ENCODE data around the gene SFTPD.
"Not testable (repeated sequence)": the region's sequence is repeated elsewhere in the genome, so short reads cannot be mapped to it uniquely, and the experiment has no call there.

Gene SFTPD

DNA sequence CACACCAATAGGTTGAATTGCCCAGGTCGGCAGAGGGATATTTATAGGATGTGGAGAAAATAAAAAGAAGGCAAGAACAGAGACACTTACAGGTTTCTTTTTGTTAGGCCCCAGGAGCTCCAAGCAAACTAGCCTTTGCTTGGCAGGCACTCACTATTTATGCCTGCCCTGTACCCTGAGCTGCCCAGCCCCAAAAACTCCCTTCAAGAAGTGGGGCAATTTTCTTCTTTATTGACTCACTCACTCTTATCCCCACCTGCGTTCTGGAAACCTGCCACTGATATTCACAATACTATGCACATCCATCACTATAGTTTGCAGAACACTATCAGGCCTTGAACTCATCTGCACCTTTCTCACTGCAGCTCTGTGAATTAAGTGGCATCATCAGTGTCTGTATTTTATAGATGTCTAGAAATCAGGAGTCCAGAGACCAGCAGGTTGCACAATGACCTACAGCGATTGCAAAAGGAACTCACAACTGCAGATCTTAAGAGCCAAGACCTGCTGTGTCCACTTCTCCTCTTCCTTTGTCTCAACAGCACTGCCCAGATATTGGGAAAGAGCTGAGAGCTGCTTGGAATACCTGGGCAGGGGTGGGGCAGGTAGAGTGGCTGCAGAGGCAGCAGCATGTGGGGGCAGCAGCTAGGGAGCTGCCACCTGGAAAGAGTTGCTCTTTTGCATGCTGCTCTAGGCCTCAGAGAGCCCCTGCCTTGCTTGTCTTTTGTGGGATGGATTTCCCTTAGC is at the start of gene SFTPD:
Gene SFTPD, minus strand, starts transcription at position 130 of the 747 bp plus-strand sequence. CDS start 2,446 bp downstream, outside the sequence.
- H3K9me3 ChIP-seq (ENCODE audit: control insufficient read depth in 5 of 5, low read length in 5 of 5) = peaks cover 6 to 29% (median 24%) of the 10 kb centered on the region in 5 donors
- no peak within 1 kb of the TSS for H3K9ac ChIP-seq (ENCODE audit: low read length in 5 of 5)
- H3K4me3 ChIP-seq (ENCODE audit: low read depth in 1 of 5, low read length in 5 of 5) = no peak within 1 kb of the TSS
- H3K27ac ChIP-seq (ENCODE audit: low read depth, low read length) = no peak within 1 kb of the TSS
- no peaks in the 10 kb centered on the region for H3K36me3 ChIP-seq (ENCODE audit: control insufficient read depth in 5 of 5, insufficient read depth in 5 of 5, low read length in 5 of 5)
- H3K27me3 ChIP-seq (ENCODE audit: control insufficient read depth in 5 of 5, insufficient read depth in 4 of 5, low read length in 5 of 5) = peaks cover 0 to 14% (median 3%) of the 10 kb centered on the region in 5 donors
- peaks cover 0 to 4% (median 0%) of the 10 kb centered on the region in 5 donors for H3K4me1 ChIP-seq (ENCODE audit: control insufficient read depth in 5 of 5, insufficient read depth in 5 of 5, low read length in 5 of 5)

DNA sequence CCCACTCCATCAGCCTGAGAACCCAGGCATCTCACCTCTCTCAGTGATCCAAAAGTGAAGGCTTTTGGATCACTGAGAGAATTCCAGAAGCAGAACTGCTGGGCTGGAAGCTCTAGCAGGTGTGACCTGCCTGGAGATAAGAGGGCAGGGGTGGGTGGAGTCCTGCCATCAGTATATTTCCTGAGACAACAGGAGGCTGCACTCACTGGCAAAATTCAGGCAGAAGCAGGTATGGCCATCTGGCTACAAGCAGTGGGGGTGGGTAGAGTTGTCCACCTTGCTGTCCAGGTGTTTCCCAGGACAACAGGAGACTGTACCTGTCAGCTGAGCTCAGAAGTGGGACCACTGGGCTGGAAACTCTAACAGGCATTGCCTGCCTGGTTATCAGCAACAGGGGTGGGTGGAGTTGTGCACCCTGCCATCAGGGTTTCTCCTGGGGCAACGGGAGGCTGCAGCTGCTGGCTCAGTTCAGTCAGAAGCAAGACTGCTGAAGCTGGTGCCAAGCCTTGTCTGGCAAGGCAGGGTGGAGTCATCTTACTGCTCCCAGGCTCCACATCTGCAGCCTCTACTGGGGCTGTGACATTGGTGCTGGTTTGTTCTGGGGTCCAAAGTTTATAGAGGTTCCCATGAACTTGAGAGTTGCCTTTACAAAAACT is 47.2 kb upstream of the SFTPD start:
- Histone ChIP-seq H3K27me3 (ENCODE audit: control insufficient read depth in 5 of 5, insufficient read depth in 4 of 5, low read length in 5 of 5) (peaks cover 0 to 3% (median 0%) of the 10 kb centered on the region in 5 donors), H3K9ac (ENCODE audit: low read length in 5 of 5) (no peak overlapping the region), H3K4me1 (ENCODE audit: control insufficient read depth in 5 of 5, insufficient read depth in 5 of 5, low read length in 5 of 5) (no peaks in the 10 kb centered on the region), H3K9me3 (ENCODE audit: control insufficient read depth in 5 of 5, low read length in 5 of 5) (peaks cover 0 to 9% (median 0%) of the 10 kb centered on the region in 5 donors), H3K36me3 (ENCODE audit: control insufficient read depth in 5 of 5, insufficient read depth in 5 of 5, low read length in 5 of 5) (no peaks in the 10 kb centered on the region), H3K4me3 (ENCODE audit: low read depth in 1 of 5, low read length in 5 of 5) (no peak overlapping the region), H3K27ac (ENCODE audit: low read depth, low read length) (no peak overlapping the region)

GRCh38 chr10:79994556-79994955 is 45.7 kb upstream of the SFTPD start:
- H3K36me3 ChIP-seq (ENCODE audit: control insufficient read depth in 5 of 5, insufficient read depth in 5 of 5, low read length in 5 of 5) = no peaks in the 10 kb centered on the region
- H3K4me1 ChIP-seq (ENCODE audit: control insufficient read depth in 5 of 5, insufficient read depth in 5 of 5, low read length in 5 of 5) = no peaks in the 10 kb centered on the region
- H3K27ac ChIP-seq (ENCODE audit: low read depth, low read length) = no peak overlapping the region
- peaks cover 0 to 13% (median 6%) of the 10 kb centered on the region in 5 donors for H3K9me3 ChIP-seq (ENCODE audit: control insufficient read depth in 5 of 5, low read length in 5 of 5)
- H3K9ac ChIP-seq (ENCODE audit: low read length in 5 of 5) = no peak overlapping the region
- H3K27me3 ChIP-seq (ENCODE audit: control insufficient read depth in 5 of 5, insufficient read depth in 4 of 5, low read length in 5 of 5) = no peaks in the 10 kb centered on the region
- no peak overlapping the region for H3K4me3 ChIP-seq (ENCODE audit: low read depth in 1 of 5, low read length in 5 of 5)

GRCh38 chr10:79988199-79988598 is 39.3 kb upstream of the SFTPD start:
- H3K9ac ChIP-seq (ENCODE audit: low read length in 5 of 5); H3K4me3 ChIP-seq (ENCODE audit: low read depth in 1 of 5, low read length in 5 of 5); H3K4me1 ChIP-seq (ENCODE audit: control insufficient read depth in 5 of 5, insufficient read depth in 5 of 5, low read length in 5 of 5); H3K36me3 ChIP-seq (ENCODE audit: control insufficient read depth in 5 of 5, insufficient read depth in 5 of 5, low read length in 5 of 5); H3K27ac ChIP-seq (ENCODE audit: low read depth, low read length): not testable (repeated sequence)
- Histone ChIP-seq H3K9me3 (ENCODE audit: control insufficient read depth in 5 of 5, low read length in 5 of 5) (peaks cover 0 to 16% (median 6%) of the 10 kb centered on the region in 5 donors), H3K27me3 (ENCODE audit: control insufficient read depth in 5 of 5, insufficient read depth in 4 of 5, low read length in 5 of 5) (peaks cover 0 to 12% (median 3%) of the 10 kb centered on the region in 5 donors)

DNA sequence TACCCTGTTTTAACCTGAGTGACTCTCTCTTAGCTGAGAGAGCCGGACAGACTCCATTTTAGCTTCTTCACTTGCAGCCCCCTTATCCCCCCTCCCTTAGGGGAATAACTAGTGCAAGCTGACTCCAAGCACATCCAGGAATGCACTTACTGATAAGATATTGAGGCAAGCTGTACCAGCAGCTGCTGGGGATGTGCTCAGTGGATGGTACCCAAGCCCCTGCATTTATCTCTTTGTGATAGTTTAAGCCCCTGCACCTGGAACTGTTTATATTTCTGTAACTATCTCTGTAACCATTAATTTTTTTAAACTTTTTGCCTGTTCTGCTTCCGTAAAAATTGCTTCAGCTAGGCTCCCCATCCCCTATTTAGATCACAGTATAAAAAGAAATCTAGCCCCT is 37.8 kb upstream of the SFTPD start:
- H3K4me3 ChIP-seq (ENCODE audit: low read depth in 1 of 5, low read length in 5 of 5); H3K36me3 ChIP-seq (ENCODE audit: control insufficient read depth in 5 of 5, insufficient read depth in 5 of 5, low read length in 5 of 5); H3K27ac ChIP-seq (ENCODE audit: low read depth, low read length); H3K9ac ChIP-seq (ENCODE audit: low read length in 5 of 5): not testable (repeated sequence)
- Histone ChIP-seq H3K27me3 (ENCODE audit: control insufficient read depth in 5 of 5, insufficient read depth in 4 of 5, low read length in 5 of 5) (peaks cover 0 to 24% (median 6%) of the 10 kb centered on the region in 5 donors), H3K9me3 (ENCODE audit: control insufficient read depth in 5 of 5, low read length in 5 of 5) (peaks cover 0 to 10% (median 6%) of the 10 kb centered on the region in 5 donors), H3K4me1 (ENCODE audit: control insufficient read depth in 5 of 5, insufficient read depth in 5 of 5, low read length in 5 of 5) (peaks cover 0 to 15% (median 13%) of the 10 kb centered on the region in 5 donors)

DNA sequence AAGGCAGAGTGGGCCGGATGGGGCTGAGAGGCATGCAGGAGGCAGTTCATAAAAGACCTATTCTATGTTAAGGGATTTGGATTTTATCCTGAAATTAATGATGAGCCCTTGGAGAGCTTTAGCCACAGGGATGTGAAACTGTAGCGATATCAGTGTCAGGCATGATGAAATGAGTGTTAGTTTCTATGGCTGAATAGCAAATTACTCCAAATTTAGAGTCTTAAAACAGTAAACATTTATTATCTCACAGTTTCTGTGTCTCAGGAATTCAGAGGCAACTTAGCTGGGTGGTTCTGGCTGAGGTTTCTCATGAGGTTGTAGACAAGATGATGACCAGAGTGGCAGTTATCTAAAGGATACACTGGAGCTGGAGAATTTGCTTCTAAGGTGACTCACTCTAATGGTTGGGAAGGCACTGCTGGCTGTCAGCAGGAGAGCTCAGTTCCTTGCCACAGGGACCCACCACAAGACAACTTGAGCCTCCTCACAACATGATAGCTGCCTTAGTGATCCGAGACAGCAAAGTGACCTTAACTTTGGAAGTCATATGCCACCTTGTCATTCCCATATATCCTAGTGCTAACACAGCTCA is 36.7 kb upstream of the SFTPD start:
- no peaks in the 10 kb centered on the region for H3K36me3 ChIP-seq (ENCODE audit: control insufficient read depth in 5 of 5, insufficient read depth in 5 of 5, low read length in 5 of 5)
- H3K9me3 ChIP-seq (ENCODE audit: control insufficient read depth in 5 of 5, low read length in 5 of 5) = peaks cover 0 to 8% (median 3%) of the 10 kb centered on the region in 5 donors
- peaks cover 0 to 22% (median 14%) of the 10 kb centered on the region in 5 donors for H3K4me1 ChIP-seq (ENCODE audit: control insufficient read depth in 5 of 5, insufficient read depth in 5 of 5, low read length in 5 of 5)
- H3K27me3 ChIP-seq (ENCODE audit: control insufficient read depth in 5 of 5, insufficient read depth in 4 of 5, low read length in 5 of 5) = peaks cover 0 to 26% (median 6%) of the 10 kb centered on the region in 5 donors
- H3K27ac ChIP-seq (ENCODE audit: low read depth, low read length) = no peak overlapping the region
- H3K4me3 ChIP-seq (ENCODE audit: low read depth in 1 of 5, low read length in 5 of 5) = no peak overlapping the region
- no peak overlapping the region for H3K9ac ChIP-seq (ENCODE audit: low read length in 5 of 5)

DNA sequence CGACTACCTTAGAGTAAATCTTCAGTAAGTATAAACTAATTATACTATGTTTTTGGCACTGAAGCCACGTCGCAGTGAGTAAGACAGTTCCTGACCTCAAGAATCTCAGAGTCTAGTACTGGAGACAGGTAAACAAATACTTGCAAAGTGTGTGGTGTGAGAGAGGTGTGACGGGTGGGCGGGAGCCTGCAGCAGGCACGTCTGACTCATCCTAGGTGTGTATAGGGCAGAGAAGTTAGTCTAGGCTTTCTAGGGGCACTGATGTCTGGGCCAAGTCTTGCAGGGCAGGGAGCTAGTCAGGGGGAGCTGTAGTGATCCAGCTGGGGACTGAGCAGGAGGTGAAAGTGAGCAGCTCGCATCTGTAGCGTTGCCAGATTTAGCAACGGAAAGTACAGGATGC is 35.9 kb upstream of the SFTPD start:
- peaks cover 0 to 26% (median 6%) of the 10 kb centered on the region in 5 donors for H3K27me3 ChIP-seq (ENCODE audit: control insufficient read depth in 5 of 5, insufficient read depth in 4 of 5, low read length in 5 of 5)
- H3K9ac ChIP-seq (ENCODE audit: low read length in 5 of 5) = no peak overlapping the region
- H3K4me3 ChIP-seq (ENCODE audit: low read depth in 1 of 5, low read length in 5 of 5) = no peak overlapping the region
- H3K4me1 ChIP-seq (ENCODE audit: control insufficient read depth in 5 of 5, insufficient read depth in 5 of 5, low read length in 5 of 5) = peaks cover 0 to 22% (median 14%) of the 10 kb centered on the region in 5 donors
- no peaks in the 10 kb centered on the region for H3K36me3 ChIP-seq (ENCODE audit: control insufficient read depth in 5 of 5, insufficient read depth in 5 of 5, low read length in 5 of 5)
- H3K9me3 ChIP-seq (ENCODE audit: control insufficient read depth in 5 of 5, low read length in 5 of 5) = peaks cover 0 to 3% (median 0%) of the 10 kb centered on the region in 5 donors
- H3K27ac ChIP-seq (ENCODE audit: low read depth, low read length) = no peak overlapping the region

GRCh38 chr10:79983286-79983909 is 34.5 kb upstream of the SFTPD start:
- Histone ChIP-seq H3K9ac (ENCODE audit: low read length in 5 of 5) (no peak overlapping the region), H3K27ac (ENCODE audit: low read depth, low read length) (no peak overlapping the region), H3K27me3 (ENCODE audit: control insufficient read depth in 5 of 5, insufficient read depth in 4 of 5, low read length in 5 of 5) (peaks cover 0 to 26% (median 6%) of the 10 kb centered on the region in 5 donors), H3K4me1 (ENCODE audit: control insufficient read depth in 5 of 5, insufficient read depth in 5 of 5, low read length in 5 of 5) (peaks cover 0 to 22% (median 14%) of the 10 kb centered on the region in 5 donors), H3K36me3 (ENCODE audit: control insufficient read depth in 5 of 5, insufficient read depth in 5 of 5, low read length in 5 of 5) (no peaks in the 10 kb centered on the region), H3K9me3 (ENCODE audit: control insufficient read depth in 5 of 5, low read length in 5 of 5) (peaks cover 0 to 3% (median 0%) of the 10 kb centered on the region in 5 donors), H3K4me3 (ENCODE audit: low read depth in 1 of 5, low read length in 5 of 5) (peak overlapping the region in 1 of 5 donors; percentile 3)

DNA sequence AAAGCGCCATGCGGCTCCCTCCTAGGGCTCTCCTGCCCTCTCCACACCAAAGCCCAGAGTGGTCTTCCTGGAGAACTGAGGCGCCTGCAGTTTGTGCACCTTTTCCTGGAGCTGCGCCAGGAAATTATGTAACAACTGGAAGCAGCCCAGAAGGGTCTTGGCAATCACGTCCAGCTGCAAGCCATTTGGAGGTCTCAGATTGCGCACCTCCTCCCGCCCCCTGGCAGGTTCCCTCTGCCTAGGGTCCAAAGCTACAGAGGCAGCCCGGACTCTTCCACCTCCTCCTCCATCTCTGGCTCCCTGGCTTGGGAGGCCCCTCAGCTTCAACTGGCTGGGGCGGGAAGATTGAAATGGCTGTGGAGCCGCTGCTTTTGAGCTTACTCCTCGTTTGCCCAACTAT is 34.0 kb upstream of the SFTPD start:
- H3K27me3 ChIP-seq (ENCODE audit: control insufficient read depth in 5 of 5, insufficient read depth in 4 of 5, low read length in 5 of 5) = peaks cover 0 to 26% (median 6%) of the 10 kb centered on the region in 5 donors
- H3K36me3 ChIP-seq (ENCODE audit: control insufficient read depth in 5 of 5, insufficient read depth in 5 of 5, low read length in 5 of 5) = no peaks in the 10 kb centered on the region
- no peak overlapping the region for H3K9ac ChIP-seq (ENCODE audit: low read length in 5 of 5)
- no peak overlapping the region for H3K27ac ChIP-seq (ENCODE audit: low read depth, low read length)
- H3K9me3 ChIP-seq (ENCODE audit: control insufficient read depth in 5 of 5, low read length in 5 of 5) = peaks cover 0 to under 1% (median 0%) of the 10 kb centered on the region in 5 donors
- H3K4me3 ChIP-seq (ENCODE audit: low read depth in 1 of 5, low read length in 5 of 5) = peak overlapping the region in 3 of 5 donors; percentile 3 to 89 (median 72)
- H3K4me1 ChIP-seq (ENCODE audit: control insufficient read depth in 5 of 5, insufficient read depth in 5 of 5, low read length in 5 of 5) = peaks cover 0 to 22% (median 14%) of the 10 kb centered on the region in 5 donors

Data from subcutaneous abdominal adipose tissue (tissue), 5 donors.